GM21447 (cell line): ENCODE results near the gene DCLK1.

Experiments
- ATAC-seq: cut with Tn5 transposase; IDR thresholded peaks from one replicate; pipeline ENCODE4 v1.9.1; 2021; ENCODE audit not compliant: unreplicated experiment

The DCLK1 gene

GRCh38 chr13:36131222-36131930, at the start of gene DCLK1:
TSS of gene DCLK1 (minus strand) at chr13:36131382.
- ATAC-seq, result no peak

- no peak for ATAC-seq
These were observed 44.4 kb upstream of the DCLK1 start for GRCh38 chr13:36175621-36176020.

- no peak for ATAC-seq
These were observed 43.7 kb upstream of the DCLK1 start for GRCh38 chr13:36174923-36175322.

GRCh38 chr13:36173571-36174322, 42.6 kb upstream of the DCLK1 start:
- no peak for ATAC-seq

GRCh38 chr13:36166046-36166445, 34.9 kb upstream of the DCLK1 start:
- ATAC-seq, result no peak

GRCh38 chr13:36163809-36164308, 32.7 kb upstream of the DCLK1 start:
- no peak for ATAC-seq

- ATAC-seq, result no peak
These were observed 32.1 kb upstream of the DCLK1 start for GRCh38 chr13:36163286-36163685.

- ATAC-seq, result no peak
These were observed 29.1 kb upstream of the DCLK1 start for GRCh38 chr13:36160297-36160696.

- ATAC-seq, result no peak
These were observed 27.4 kb upstream of the DCLK1 start for GRCh38 chr13:36158611-36159010.

GRCh38 chr13:36157480-36157879, 26.3 kb upstream of the DCLK1 start:
- ATAC-seq, result no peak

- no peak for ATAC-seq
These were observed 23.5 kb upstream of the DCLK1 start for GRCh38 chr13:36154567-36155291.

- no peak for ATAC-seq
These were observed 20.4 kb upstream of the DCLK1 start for GRCh38 chr13:36151591-36151990.

GRCh38 chr13:36148446-36148845, 17.3 kb upstream of the DCLK1 start:
- no peak for ATAC-seq

- ATAC-seq, result no peak
These were observed 16.1 kb upstream of the DCLK1 start for GRCh38 chr13:36147330-36147729.

GRCh38 chr13:36146511-36147269, 15.5 kb upstream of the DCLK1 start:
- no peak for ATAC-seq

GRCh38 chr13:36143738-36144137, 12.6 kb upstream of the DCLK1 start:
- no peak for ATAC-seq

GRCh38 chr13:36142735-36143134, 11.6 kb upstream of the DCLK1 start:
- no peak for ATAC-seq

GRCh38 chr13:36135876-36136275, 4.7 kb upstream of the DCLK1 start:
- ATAC-seq, result no peak

- ATAC-seq, result no peak
These were observed 3.5 kb upstream of the DCLK1 start for GRCh38 chr13:36134632-36135031.

GRCh38 chr13:36133950-36134626, 2.9 kb upstream of the DCLK1 start:
- no peak for ATAC-seq
